Left hindlimb (tissue), 1 donor: ENCODE data around the gene SIK2.

Experiments
- DNase-seq: peaks from one replicate; pipeline ENCODE4 v3.0.0-alpha.2; 2018

The SIK2 gene

GRCh38 chr11:111734101-111734953, 132.1 kb downstream of the SIK2 start:
- no peak for DNase-seq

- no peak for DNase-seq
These were observed 132.7 kb downstream of the SIK2 start for GRCh38 chr11:111734954-111735261.

- DNase-seq = peak; percentile 92
These were observed 133.2 kb downstream of the SIK2 start for GRCh38 chr11:111735262-111736116.

- DNase-seq = no peak
These were observed 133.9 kb downstream of the SIK2 start for GRCh38 chr11:111736181-111736590.

GRCh38 chr11:111736621-111737443, 134.6 kb downstream of the SIK2 start:
- DNase-seq = no peak

GRCh38 chr11:111737444-111738210, 135.4 kb downstream of the SIK2 start:
- peak; percentile 58 for DNase-seq

GRCh38 chr11:111739299-111739698, 137.1 kb downstream of the SIK2 start:
- DNase-seq = no peak

GRCh38 chr11:111741751-111742150, 139.5 kb downstream of the SIK2 start:
- no peak for DNase-seq

GRCh38 chr11:111743700-111744099, 141.5 kb downstream of the SIK2 start:
- no peak for DNase-seq

GRCh38 chr11:111745719-111746504, 143.7 kb downstream of the SIK2 start:
- no peak for DNase-seq

- DNase-seq = no peak
These were observed 146.0 kb downstream of the SIK2 start for GRCh38 chr11:111748035-111748804.

- DNase-seq = no peak
These were observed 147.4 kb downstream of the SIK2 start for GRCh38 chr11:111749646-111750045.

- DNase-seq = no peak
These were observed 153.8 kb downstream of the SIK2 start for GRCh38 chr11:111756097-111756496.

- no peak for DNase-seq
These were observed 157.1 kb downstream of the SIK2 start for GRCh38 chr11:111759376-111759775.

GRCh38 chr11:111759778-111760407, 157.6 kb downstream of the SIK2 start:
- DNase-seq = no peak

- no peak for DNase-seq
These were observed 158.8 kb downstream of the SIK2 start for GRCh38 chr11:111761036-111761435.

- no peak for DNase-seq
These were observed 160.3 kb downstream of the SIK2 start for GRCh38 chr11:111762526-111762925.

GRCh38 chr11:111762981-111763643, 160.9 kb downstream of the SIK2 start:
- no peak for DNase-seq

GRCh38 chr11:111764621-111765020, 162.4 kb downstream of the SIK2 start:
- no peak for DNase-seq
